Left colon (tissue), 2 donors: ENCODE measurements around the gene MED13L. TPM values are rescaled to one million over a fixed set of nuclear protein-coding genes. Genes with fewer than 3 reads are reported as not detected.

Source experiments
- ATAC-seq: fragments of 200-7000 bp; cut with Tn5 transposase; one replicate; pipeline ENCODE4 v1.9.1; 2020; ENCODE audit warnings: mild to moderate bottlenecking, moderate library complexity
- DNase-seq, 2 donors: peaks; one replicate each; pipeline ENCODE4 v3.0.0-alpha.2; 2020
- intact Hi-C, 2 donors: fragments of 100-400 bp; cut with DNase I in 1 of 2; cut with micrococcal nuclease in 1 of 2; formaldehyde crosslinking; loops; one replicate each; pipeline versions ENCODE4 v1.11.2 to v1.14.0; 2022; cut with DNase I, micrococcal nuclease
- total RNA-seq, 2 donors: library from RNA; stranded (reverse); fragmentation: NEBNext Ultra II Directional; extraction: Animal tissue kit (Norgen Biotek cat#: 25700); gene quantifications; one replicate each; pipeline ENCODE4 v1.2.1, GENCODE V29; 2021
- donor health status: DM: no; HTN: no; CAD: no.
- donor health status: DM: yes; HTN: yes; CAD: no.

MED13L gene
- total RNA-seq, 2 donors from 2014 or later, result 94.2 to 106 TPM

DNA sequence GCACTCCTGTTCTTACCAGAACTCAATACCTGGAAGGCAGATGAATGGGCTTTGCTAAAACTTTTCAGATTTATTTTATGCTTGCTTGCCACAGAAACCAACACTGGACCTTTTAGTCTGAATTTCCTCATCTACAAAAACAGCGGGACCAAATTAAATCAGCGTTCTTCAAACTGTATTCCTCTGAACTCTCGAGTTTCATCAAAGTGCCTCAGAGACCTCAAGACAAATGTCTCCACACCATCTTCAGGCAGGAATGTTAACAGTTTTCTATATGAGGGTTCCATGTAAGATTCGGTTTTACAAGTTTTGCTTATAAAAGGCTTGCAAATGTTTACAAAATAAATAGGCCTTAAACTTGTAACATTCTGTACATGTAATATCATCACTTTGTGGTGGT, 74.6 kb downstream of the MED13L start:
- no peak for ATAC-seq
- no peak for DNase-seq
- intact Hi-C loops, result no loop called here

DNA sequence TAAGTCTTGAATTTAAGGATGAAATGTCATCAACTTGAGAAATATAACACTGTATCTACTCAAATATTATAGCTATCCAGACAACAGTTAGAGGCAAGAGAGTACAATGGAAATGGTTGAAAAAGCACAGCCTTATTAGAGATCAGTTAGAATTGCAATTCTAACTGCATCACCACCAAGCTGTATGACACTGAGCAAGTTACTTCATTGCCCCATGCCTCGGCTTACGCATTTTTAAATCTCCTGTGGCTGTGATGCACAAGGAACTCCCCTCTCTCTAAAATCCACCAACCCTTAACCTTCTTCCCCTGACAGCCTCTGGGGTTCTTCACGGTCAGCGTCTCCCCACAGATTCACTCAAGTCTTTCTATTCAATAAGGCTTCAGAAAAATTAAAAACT, 75.1 kb downstream of the MED13L start:
- intact Hi-C loops, result no loop called here

DNA sequence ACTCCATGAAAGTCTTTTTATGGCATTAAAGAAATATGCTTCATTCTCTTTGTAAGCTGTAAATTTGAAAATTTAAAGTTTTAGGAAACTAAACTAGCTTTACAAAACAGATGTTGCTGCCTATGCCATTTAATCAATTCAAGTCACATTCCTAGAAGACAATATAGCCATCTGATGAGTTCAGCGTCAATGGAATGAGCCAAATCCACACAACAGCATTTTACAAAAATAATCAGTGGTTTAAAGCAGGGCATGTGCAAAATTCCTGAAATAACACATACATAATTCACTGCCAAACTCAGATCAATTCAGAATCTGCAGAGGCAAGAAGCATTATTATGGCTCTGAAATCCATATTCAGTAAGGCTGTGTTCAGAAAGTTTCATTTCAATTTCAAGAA, 75.6 kb downstream of the MED13L start:
- intact Hi-C loops, result no loop called here
- no peak for ATAC-seq
- no peak for DNase-seq

More for the DNA sequence above, 75.1 kb downstream of the MED13L start:
- DNase-seq, result no peak
- ATAC-seq, result no peak

DNA sequence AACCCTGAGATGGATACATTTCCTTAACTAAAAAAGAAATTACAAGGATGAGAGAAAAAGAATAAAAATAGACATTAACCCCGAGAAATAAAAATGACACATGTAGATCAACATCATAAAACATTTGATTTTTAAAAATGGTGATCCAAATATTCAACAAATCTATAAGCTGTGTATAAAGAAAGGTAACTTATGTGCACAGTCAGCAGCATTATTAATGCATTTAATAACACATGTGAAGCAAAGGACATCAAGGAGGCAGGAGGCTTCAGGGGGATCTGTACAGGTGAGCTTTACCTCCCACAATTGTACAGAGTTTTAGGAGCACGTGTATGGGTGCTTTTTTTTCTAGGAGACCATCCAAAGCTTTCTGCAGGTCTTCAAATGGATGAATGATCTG, 76.1 kb downstream of the MED13L start:
- no peak for DNase-seq
- intact Hi-C loops, result no loop called here
- no peak for ATAC-seq

DNA sequence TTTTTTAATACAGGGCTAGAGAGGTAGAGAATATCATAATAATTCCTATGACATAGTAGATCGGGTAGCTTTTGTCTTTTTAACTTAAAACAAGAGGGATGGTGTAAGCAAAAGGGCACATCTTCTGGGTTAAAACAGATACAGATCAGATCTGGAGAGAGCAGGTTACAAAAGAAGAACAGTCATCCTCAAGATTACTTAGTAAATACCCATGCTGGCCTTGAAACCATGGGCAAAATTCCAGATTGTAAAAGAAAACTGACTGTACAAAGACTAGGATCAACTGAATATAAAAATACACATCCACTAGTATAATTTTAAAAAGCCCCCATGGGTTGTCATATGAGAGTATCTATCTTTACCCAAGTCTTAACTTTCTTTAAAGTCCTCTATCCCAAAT, 76.7 kb downstream of the MED13L start:
- intact Hi-C loops, result no loop called here
- no peak for ATAC-seq
- no peak for DNase-seq

DNA sequence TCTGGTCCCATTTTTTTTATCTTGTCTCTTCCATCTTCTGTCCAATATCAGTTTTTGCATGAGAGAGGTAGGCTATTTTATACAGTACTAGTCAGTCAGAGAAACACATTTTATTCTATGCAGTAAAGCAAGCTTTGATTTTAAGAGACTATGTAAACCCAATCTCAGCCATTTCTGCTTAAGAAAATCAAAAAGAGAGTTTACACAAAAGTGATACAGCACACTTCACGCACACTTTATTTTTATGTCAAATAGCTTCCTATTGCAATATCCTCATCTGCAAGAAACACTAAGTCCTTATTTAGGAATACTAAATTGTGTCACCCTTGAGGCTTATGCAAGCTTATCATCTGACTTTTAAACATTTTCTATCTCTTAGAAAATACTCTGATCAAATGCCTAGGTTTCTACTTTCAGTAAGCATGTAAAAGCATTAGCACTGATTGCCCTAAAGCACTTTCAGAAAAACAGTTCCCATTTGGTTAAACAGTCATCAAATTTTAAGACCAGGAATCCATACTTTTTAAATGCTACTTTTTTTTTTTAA, 78.3 kb downstream of the MED13L start:
- ATAC-seq (no peak), DNase-seq (no peak)
- intact Hi-C loops, result no loop called here

DNA sequence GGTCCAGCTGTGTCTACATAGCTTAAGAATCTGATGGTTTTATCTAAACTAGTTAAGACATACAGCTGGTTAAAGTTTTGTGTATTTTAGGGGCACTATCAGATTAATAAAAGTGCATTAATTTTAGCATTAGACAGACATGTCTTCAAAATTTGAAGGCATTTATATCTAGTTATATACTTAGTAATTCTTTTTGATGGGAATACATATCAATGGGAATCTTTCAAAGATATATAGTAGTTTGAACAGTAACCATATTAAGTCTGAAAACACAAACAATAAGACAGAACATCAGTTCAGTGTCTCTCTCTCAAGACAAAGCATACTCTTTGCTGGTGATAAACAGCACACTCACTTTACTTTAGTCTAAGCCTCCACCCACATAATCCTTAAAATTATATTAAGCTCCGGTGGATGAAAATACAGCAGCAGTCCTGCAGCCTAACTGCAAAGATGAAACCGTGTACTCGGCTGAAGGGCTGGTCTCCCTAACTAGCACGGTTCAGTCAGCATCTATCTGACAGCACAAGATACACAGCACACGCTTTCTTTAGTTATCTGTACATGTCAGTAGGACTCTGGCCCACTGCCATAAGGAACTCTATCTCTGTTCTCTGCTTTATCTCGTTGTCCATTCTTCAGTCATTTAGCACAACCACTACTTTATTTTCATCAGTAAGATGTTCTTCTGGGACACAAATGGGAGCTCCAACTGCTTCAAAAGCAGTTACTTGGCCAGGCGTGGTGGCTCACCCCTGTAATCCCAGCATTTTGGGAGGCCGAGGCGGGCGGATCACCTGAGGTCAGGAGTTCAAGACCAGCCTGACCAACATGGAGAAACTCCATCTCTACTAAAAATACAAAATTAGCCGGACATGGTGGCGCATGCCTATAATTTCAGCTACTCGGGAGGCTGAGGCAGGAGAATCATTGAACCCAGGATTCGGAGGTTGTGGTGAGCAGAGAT, 80.5 kb downstream of the MED13L start:
- intact Hi-C loops, result no loop called here
- ATAC-seq (peak; percentile 79), DNase-seq (no peak)

DNA sequence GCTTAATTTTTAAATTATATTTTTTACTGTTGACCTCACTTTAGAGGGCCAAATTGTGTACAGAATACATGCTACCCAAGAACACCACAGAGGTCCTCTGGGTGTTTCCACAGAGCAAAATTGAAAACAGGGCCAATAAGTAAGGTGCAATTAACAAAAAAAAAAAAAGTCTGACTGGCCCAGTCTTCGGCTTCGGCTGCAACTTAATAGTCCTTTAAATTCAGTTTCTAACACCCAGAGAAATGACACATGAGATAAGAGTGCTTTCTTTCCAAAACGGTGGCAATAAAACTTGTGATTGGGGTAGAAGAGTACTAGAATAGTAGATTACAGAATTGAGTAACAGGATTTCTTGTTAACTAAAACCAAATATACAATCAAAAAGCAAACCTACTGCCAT, 81.3 kb downstream of the MED13L start:
- intact Hi-C loops, result no loop called here
- ATAC-seq (peak; percentile 38), DNase-seq (no peak)

DNA sequence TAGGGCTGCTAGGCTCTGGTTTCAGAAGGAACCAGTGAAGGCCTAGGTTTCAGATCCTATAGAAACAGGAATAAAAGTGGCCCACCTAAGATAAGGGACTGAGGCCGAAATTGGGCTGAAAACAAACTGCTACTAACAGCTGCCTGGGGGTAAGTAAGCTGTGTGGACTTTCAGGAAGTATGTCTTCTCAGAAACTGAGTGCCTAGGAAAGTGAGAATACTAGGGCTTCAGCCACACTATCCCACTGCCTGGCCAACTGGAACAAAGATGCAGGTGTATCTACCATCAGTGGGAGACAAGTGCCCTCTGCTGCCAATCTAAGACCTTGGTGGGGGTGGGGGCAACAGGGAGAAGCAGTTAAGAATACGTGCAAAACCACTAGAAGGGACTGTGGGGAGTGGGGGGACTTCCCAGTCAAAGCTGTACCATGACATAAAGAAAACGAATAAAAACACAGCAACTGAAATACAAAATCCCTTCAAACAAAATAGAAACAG, 82.5 kb downstream of the MED13L start:
- intact Hi-C loops, result no loop called here
- no peak for ATAC-seq
- no peak for DNase-seq

DNA sequence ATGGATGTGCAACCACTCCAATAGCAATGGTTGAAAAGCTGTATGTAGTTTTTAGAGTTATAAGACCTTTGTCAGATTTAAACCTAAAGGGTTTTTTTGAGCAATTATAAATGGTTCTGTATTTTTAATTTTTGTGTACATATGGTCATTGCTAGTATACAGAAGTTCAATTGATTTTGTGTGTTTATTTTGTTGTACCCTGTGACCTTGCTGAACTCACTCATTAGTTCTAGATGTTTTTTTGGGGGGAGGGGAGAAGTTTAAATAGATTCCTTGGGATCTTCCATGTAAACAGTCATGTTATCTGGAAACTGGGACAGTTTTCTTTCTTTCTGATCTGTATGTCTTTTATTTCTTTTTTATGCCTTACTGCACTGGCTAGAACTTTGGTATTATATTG, 87.8 kb downstream of the MED13L start:
- ATAC-seq, result no peak
- intact Hi-C loops, result no loop called here
- DNase-seq, result no peak

DNA sequence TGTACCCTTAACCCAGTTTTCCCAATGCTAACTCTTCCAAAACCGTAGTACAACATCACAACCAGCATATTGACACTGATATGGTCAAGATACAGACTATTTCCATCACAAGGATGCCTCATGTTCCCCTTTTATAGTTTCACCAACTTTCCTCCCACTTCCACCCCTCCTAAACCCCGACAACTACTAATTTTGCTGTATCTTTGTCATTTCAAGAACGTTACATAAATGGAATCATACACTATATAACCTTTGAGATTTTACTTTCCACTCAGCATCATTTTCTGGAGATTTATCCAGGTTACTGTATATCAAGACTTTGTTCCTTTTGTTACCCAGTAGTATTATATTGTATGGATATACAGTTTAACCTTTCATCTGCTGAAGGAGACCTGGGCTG, 88.9 kb downstream of the MED13L start:
- ATAC-seq (no peak), DNase-seq (no peak)
- intact Hi-C loops, result no loop called here

DNA sequence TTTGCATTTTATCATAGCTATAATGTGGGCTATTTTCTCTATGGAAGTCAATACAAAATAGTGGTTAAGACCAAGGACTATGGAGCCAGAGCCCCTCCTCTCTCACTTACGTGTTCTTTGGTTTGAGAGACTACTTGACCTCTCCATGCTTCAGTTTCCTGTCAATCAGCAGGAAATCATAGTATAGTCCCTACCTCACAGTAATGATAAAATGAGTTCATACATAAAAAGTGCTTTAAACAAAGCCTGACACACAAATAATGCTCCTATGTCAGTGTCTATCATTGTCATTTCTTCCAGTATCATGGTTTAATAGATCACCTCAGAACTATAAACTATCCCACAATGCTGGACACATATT, 90.4 kb downstream of the MED13L start:
- ATAC-seq, result no peak
- intact Hi-C loops, result no loop called here

DNA sequence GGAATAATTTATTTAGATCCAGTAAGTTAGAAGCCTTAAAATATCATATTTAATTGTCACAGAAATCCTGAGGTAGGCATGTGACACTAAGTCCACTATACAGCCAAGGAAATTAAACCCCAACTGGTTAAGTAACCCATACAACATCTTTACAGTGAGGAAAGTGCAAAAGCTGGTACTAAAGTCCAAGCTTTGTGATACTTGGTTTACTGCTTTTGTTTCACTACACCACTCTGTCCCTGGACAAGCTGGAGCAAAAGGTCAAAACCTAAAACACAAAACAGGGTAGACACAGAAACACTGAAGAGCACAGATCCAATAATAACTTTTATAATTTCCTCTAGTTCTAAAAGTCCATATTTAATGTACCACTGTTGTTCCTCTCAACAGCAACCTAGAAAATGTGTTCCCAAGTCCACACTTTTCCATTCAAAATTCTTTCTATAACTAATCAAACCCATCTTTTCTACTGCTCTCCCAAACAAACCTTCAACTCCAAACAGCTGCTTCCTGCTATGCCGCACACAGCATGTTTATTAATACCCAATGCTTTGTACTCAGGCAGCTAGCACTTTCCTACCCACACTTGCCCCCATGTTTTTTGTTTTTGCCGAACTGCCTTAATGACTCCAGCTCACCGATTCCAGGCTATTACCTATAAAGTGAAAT, 90.9 kb downstream of the MED13L start:
- ATAC-seq (peak; percentile 95), DNase-seq (no peak)
- intact Hi-C loops, result no loop called here

More for the DNA sequence above, 90.4 kb downstream of the MED13L start:
- no peak for DNase-seq

DNA sequence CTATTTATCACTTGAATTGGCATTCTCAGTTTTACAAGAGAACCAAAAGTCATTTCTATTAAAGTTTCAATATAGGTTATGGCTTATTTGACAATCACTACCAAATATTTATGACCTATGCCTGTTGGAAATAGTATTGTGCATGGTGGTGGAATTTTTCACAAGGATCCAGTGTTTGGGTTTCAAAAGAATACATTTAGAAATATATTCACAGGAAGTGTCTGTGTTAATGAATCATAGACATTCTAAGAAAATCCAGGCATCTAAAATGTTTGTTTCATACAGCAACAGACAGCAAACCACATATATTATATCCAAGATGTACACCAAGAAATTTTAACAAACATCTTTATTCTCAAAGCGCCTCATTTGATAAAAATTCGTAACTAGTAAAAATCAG, 92.7 kb downstream of the MED13L start:
- intact Hi-C loops, result no loop called here
- ATAC-seq, result no peak
- DNase-seq, result no peak

DNA sequence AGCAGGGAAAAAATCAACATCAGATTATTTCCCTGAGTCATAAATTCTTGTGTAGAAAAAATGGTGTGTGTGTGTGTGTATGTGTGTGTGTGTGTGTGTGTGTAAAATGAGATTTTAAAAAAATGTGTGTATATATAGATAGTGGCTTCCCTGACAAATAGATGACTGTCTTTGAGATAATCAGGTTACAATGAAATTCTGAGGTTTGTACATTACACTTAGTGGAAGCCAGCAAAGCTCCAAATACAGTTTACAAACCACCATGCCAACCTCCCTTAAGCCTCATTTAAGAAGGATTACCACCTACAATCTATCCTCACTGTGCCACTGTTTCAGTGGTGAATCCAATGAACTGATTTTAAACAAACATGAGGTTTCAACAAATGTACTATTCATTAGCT, 93.8 kb downstream of the MED13L start:
- ATAC-seq (no peak), DNase-seq (no peak)
- intact Hi-C loops, result no loop called here

DNA sequence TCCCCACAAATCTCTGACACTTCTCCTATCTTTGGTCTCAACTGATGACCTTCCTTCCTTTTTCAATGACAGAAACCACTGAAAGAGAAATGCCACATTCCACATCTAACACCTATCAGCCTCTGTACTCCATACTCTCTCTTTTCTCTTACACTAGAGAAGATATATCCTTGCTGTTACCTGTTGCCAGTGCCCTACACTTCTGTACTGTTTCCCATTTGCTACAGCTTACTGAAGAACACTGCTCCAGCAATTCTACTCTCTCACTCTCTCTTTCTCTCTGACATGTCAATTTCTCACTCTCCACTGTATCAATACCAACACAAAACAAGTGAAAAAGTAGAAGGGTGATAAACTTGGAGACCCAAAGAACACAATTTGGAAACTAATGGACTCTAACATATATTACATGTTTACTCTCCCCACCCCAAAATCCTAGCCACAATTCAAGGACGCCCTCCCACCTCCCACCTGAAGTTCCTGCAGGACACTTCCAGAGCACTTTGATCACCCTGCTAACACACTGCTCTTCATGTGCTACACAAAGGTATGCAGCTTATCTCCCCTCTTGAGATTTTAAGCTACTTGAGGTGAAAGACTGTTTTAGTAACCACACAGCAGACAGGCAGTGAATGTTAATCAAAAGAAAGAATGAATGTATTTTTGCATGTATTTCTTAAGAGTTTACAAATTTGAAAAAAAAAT, 95.0 kb downstream of the MED13L start:
- intact Hi-C loops, result no loop called here
- ATAC-seq, result no peak

DNA sequence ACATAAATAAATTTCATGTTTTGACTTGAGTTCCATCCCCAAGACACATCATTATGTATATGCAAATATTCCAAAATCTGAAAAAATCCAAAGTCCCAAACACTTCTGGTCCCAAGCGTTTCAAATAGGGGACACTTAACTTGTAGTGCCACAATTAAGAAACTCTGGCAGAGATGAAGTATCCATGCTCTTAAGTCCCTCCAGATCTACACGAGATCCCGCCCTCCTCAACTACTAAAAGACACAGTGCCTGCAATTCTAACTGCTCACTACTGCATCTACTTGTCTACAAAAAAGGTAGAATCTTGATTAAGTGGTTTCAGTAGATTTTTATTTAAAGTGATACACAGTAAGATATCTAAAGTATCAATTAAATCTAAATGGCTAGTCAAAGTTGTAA, 97.0 kb downstream of the MED13L start:
- DNase-seq (no peak), ATAC-seq (no peak)
- intact Hi-C loops, result no loop called here

More for the DNA sequence above, 95.0 kb downstream of the MED13L start:
- no peak for DNase-seq

DNA sequence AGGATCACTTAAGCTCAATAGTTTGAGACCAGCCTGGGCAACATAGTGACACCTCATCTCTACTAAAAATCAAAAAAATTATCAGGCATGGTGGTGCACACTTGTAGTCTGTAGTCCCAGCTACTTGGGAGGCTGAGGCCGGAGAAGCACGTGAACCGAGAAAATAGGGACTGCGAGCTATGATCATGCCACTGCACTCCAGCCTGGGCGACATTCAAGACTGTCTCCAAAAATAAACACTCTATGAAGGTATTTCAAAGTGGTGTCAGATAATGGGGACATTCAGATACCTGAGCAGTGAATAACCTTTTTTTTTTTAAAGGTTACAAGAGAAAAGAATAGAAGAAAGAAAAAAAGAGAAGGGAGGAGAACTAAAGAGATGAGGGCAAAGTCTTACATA, 98.1 kb downstream of the MED13L start:
- ATAC-seq (no peak), DNase-seq (no peak)
- intact Hi-C loops, result no loop called here

DNA sequence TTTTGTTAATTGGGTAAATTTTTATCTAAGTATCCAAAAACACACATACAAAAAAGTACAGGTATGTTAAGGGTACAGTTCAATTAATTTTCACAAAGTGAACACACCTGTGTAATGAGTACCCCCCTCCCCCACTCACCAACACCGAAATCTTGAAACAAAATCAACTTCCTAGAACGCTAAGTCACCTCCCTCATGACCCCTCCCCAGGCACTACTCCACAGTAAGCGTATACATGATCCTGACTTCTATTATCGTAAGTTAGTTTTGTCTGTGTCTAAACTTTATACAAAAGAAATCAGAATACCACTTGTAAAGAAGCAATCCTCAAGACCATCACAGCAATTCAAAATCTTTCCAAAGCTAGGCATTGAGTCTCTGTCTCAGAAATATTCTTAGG, 100.5 kb downstream of the MED13L start:
- ATAC-seq (no peak), DNase-seq (no peak)
- intact Hi-C loops, result no loop called here
